GM18907 (cell line): ENCODE data around the gene NUP50.

Experiments
- ATAC-seq: cut with Tn5 transposase; IDR thresholded peaks from one replicate; pipeline ENCODE4 v1.9.1; 2021; ENCODE audit warnings: mild to moderate bottlenecking, moderate library complexity; ENCODE audit not compliant: unreplicated experiment

Gene NUP50

DNA sequence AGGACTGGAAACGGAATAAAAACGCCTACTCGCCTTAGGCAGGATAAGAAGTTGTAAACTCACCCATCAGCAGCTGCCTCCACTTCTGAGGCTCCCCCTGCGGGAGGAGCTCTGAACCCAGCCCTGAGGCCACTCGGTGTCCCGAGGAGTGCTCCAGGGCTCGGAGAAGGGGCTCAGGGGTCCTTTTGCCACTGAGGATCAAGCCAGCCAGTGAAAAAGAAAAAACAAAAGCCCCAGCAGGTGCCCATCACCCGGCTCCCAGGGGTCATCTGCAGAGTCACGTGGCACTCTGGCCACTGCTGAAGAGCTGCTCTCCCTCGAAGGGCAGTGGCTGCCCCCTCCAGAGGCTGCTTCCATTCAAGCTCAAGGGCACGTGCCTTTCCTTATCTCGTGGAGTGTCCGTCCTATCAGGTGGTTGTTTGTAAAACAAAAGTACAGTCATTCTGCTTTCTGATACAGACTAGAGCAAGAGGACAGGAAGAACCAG is 29.0 kb downstream of the NUP50 start:
- ATAC-seq: no peak

DNA sequence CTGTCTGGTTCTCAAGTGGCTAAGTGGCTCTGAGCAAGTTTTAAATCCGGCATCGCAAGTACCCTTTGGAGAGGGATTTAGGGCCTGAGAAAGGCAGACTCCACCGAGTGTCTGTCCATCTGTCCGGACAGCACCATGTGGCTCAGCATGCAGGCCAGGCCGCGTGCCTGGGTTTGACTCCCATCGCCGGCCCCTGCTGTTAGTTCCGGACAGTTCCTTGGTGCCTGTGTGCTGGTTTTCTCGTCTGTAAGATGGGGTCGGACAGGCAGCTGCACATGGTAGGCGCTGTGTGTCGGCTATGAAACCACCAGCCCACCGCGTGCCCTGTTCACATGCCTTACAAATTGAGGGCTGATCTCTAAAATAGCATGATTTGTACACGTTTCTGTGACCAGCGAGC is 31.0 kb downstream of the NUP50 start:
- ATAC-seq: no peak

DNA sequence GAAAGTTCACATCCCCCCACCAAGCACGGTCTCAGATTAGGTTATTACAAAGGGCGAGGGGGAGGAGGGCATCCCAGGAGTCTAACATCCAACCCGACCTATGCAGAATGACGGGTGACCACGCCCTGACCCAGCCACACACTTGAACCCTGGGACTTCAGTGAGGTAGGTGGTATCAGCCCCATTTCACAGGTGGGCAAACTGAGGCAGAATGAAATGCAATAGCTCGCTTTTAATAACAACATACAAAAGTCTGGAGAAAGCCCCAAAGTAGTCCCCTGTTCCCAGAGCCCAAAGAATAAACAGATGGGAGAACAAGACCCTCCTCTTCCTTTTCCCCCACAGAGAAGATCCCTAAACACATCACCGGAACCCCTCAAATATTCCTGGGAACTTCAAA is 31.9 kb downstream of the NUP50 start:
- no peak for ATAC-seq

DNA sequence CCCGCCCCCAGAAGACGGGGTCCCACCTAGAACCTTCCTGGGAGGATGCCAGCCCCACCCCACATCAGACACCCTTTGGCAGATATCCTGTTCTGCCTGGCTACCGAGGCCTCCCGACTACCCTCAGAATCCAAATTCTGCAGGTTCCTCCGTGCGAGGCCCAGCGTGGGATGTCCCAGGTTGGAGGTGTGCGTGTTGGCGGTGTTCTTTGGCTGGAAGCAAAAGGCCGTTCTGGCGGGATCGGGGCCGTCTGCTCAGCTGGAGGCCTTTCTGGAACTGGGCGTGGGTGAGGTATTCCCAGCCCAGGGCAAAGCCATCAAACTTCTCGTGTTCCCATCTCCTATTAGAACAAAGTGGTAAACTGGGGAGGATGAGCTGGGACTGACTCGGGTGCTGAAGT is 32.6 kb downstream of the NUP50 start:
- no peak for ATAC-seq

DNA sequence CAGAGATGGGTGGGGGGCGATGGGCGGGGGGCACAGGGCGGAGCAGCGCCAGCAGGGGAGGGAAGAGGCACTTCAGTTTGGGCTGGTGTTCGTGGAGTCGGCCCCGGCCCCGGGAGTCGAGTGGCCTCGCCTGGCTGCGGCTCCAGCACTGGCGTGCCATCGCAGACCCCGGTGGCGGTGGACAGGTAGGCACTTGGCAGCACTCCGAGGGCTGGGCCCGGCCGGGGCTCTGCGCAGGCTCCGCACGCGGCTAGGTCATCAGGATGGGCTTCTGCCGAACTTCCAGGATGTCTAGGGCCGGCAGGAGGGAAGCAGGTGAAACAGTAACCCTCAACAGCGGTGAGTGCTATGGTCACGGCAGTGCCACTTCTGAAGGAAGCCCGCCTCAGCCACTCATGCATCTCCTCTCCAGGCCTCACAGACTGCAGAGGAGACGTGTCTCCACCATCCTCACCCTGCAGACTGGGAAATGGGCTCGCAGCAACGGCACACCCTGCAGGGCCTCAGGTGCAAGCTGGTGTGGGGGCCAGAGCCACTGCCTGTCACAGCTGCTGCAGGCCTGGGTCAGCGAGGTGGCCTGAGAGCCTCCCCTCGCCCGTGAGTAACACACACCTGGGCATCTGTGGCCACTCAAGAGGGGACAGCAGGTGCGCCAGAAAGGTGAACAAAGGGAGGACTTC is 33.3 kb downstream of the NUP50 start:
- no peak for ATAC-seq

DNA sequence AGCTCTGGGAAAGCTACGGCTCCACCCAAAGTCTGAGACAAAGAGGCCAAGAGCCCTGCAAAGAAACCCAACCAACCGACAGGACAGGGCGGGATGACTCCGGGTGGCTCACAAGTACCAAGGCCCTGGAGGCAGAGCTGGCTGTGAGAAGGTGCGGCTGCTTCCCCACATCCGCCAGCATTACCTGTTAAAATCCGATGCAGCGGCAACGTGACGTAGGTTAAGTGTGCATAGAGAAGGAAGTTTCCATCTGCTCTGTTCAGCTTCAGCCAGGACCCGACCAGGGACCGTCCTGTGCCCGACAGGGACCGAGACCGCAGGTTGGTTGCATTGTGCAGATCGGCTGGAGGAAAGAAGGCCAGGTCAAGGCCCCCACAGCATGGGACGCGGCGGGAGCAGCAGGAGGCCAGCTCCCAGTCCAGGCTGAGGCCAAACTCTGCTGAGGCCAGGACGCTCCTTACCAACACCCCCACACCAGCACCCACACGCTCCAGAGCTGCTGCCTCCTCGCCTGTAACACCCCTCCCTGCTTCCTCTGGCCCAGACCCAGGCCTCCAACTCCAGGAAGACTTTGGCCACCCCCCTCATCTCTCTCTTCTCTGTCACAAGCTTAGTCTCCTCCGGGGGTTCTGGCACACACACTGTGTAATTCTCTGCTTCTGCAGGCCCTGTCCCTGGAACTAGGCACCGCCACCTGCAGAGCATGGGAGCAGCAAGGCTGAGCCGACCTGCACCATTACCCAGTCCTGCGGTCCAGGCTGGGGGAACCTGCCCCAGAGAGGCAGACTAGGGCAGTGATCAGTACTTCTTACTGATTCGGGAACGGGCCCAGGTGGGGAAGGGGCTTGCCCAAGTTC is 34.1 kb downstream of the NUP50 start:
- ATAC-seq: no peak

DNA sequence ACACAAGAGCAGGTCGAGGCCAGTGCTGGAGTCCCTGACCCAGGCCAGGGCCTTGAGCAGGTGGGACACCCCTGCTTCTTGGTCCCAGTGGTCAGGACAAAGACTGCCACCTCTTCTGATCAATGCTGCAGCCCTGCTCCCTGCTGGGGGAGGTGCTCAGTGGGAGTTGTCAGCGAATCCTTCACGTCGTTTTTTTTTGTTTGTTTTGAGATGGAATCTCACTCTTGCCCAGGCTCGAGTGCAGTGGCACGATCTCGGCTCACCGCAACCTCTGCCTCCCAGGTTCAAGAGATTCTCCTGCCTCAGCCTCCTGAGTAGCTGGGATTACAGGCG is 34.7 kb downstream of the NUP50 start:
- no peak for ATAC-seq

DNA sequence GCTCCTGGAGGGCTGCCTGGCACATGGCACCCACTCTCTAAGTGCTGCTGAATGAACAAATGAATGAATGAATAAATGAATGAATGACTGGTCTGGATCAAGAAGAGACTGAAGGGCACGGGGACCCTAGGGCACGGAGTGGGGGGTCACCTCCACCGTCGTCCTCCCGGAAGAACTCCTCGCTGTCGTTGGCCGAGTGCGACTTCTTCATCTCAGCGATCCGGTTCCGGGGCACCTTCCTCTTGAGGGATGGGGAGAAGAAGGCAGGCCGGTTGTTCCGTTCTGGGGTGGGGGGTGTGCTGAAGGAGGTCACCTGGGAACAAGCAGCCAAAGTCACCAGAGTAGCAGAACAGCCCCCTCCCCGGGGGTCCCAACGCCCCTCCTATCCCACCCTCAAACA is 36.0 kb downstream of the NUP50 start:
- ATAC-seq: no peak

DNA sequence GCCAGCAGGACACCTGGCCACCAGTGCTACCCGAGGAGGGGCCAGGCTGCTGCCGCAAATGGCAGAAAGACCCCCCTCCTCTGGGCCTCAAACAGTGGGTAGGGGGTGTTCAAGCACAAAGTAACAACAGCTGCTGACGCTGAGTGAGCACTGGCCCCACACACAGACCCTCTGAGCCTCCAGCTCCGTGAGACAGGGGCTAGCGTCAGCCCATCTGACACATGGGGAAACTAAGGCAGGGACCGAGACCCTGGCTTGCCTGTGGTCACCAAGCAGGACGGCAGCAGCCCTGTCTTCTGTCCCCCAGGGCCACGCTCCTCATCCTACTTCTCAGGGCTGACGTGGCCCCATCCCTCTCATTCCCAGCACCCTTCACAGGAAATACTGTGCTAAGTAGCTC is 36.5 kb downstream of the NUP50 start:
- no peak for ATAC-seq

DNA sequence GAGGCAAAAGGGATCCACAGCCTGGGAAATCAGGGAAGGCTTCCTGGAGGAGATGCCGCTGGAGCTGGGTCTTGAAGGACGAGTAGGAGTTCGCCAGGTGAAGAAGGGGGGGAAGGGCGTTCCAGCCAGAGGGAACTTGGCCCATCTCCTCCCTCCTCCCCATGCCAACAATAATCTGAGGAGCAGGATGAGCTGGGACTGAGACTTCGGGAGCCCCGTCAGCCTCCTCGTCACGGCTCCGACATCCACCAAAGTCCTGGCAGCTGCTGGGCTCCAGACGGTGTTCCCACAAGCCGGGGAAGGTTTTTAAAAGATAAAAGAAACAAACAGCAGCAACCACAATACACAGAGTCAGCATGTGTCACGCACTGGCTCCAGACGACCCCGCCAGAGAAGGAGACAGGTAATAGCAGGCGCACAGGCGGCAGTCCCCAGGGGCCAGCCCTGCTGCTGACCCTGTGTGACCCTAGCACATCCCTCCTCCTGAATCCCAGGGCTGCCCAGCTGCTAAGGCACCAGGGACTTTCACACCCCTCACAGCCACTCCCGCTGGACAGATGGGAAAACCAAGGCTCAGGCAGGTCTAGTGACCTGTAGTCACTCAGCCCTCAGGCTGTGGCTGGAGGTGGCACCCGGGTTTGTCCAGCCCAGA is 37.3 kb downstream of the NUP50 start:
- no peak for ATAC-seq

DNA sequence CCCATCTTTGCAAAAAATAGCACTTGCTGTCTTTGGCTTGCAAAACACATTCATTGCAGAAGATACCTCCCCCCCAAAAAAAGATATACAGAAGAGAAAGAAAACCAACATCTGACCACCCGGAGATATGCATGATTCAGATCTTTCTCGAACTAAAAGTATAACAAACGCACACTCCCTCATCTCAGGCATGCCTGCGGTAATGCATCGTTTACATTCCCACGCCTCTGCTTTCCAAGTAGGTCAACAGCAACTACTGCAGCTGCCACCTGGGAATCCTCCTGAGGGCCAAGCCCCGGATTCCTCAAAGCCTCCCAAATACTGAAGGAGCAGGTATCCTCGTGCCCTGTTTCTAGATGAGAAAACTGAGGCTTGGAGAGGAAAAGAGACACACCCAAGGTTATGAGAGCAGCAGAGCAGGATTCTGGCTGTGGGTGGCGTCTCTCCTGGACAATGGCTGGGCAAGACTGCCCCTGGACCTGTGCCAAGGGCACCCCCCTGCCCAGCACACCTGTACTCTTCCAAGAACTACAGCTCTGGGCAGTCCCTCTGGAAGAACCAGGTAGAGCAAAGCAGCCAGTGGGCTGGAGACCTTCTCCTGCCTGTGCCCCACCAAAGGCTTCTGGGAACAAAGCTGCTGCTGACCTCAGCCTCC is 38.1 kb downstream of the NUP50 start:
- no peak for ATAC-seq

DNA sequence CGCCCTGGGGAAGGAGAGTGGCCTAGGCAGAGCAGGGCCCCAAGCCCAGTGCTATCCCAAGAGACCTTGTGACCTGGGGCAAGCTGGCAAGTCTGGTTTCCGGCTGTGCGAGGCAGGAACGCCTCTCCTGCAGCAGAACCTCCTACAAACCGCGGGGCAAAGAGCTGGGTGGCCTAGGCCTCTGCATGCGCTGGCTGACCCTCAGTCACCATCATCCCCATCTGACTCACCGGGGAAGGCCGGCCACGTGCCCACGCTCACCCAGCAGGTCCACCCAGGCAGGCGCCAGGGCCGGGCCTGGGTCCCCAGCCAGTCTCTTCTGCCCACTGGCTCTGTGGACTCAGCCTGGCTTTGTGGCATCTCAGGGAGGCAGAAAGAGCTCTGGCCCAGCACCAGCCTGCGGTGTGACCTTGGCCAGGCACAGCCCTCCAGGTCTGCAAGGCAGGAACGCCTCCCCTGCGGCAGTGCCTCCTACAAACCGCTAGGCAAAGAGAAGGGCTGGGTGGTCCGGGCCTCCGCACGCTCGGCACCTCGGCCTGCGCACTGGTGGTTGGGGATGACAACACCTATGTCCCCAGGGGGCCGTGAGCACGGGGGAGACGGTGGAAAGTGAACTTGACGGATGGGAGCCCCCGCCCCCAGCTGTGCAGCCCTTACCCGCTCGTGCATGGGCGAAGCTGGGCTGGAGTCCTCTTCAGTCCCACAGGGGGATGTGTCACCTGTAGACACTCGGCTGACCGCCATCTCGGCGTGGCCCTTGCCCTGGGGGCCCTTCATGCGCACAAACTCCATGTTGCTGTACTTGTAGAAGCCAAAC is 38.8 kb downstream of the NUP50 start:
- ATAC-seq: no peak

DNA sequence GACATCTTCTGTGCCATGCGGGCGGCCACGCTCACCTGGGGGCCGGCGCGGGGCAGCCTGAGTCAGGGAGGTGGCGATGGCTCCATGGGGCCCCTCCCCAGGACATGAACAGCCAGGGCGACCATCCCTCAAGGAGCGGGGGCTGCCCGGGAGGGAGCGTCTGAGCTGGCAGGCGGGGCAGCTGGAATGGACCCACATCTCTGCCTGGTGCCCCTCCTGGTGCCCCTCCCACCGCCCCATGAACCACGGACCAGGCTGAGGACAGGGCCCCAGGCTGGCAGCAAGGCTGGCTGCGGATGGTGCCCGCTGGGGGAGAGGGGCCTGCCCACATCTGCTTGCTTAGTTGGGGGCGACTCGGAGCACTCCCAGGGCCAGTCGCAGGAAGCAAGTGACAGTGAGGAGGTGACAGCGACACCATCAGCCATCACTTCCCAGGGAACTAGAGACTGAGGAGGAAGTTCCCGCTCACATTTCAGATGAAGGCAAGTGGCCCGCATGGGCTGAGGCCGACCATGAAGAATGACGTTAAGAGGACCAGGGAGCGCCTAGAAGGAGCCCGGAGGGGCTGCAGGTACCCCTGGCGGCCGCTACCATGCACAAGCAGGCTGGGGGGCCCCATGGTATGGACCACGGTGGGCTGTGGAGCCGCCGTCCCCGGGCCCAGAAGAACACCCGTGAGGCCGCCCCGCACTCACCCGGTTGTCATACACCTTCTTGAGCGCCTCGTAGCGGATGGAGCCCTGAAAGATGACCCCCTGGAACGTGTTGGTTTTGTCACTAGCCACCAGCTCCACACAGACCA is 39.6 kb downstream of the NUP50 start:
- ATAC-seq: no peak

DNA sequence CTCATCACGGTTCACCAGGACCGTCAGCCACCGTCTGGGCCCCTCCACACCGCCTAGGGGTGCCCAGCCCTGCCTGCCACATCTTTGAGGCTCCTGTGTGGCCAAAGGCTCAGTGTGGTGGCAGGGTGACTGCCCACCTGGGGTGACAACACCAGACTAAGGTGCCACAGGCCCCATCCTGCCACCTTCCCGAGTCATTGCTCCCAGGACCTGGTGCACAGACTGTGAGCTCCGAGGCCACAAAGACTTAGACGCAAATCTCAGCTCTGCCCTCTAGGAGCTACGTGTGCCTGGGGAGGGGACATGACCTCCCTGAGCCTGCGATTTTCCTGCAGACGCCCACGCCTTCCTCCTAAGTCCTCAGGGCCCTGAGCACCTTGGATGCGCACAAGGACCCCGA is 40.5 kb downstream of the NUP50 start:
- ATAC-seq: no peak

DNA sequence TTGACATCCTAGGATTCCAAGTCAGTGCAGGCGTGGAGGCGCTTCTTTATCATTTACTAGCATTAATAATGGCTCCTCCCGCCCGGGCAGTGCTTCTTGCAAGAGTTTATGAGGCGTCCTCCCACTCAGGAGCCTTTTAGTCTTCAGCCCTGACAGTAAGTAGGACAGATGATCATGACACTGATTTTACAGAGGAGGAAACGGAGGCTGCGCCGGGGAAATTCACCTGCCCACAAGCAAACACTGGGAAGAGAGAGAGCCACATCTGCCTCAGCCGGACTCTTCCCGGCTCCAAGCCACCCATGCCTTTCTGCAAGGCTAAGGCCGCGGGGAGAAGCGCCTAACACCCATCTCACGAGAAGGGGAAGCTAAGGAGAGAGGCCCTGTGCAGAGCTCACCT is 41.1 kb downstream of the NUP50 start:
- no peak for ATAC-seq

DNA sequence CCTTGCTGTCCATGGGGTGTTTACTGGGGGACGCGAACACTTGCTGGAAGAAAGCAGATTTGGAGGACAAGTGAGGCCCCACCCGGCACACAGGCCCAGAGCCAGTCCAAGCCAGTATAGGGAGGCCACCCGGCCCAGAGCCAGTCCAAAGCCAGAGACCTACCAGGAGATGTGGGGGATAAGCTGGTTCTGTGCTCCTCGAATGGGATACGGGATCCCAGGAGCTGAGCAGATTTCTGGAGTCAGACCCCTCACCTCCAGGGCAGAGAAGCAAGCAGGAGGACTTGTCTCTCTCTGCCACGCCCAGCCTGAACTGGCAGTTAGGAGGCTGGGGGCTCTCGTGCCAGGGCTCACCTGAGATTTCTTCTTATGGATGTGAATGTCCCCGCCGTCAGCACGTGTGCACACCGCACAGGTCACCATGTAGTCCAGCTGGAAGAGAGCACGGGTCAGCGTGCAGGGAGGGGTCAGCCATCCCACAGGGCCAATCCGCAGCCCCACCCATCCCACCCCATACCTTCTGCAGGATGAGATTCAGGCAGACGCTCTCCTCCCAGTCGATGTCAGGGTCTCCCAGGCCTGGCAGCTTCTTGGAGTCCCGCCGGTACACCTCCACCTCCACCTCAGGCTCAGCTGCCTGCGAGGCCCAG is 41.7 kb downstream of the NUP50 start:
- ATAC-seq: no peak

DNA sequence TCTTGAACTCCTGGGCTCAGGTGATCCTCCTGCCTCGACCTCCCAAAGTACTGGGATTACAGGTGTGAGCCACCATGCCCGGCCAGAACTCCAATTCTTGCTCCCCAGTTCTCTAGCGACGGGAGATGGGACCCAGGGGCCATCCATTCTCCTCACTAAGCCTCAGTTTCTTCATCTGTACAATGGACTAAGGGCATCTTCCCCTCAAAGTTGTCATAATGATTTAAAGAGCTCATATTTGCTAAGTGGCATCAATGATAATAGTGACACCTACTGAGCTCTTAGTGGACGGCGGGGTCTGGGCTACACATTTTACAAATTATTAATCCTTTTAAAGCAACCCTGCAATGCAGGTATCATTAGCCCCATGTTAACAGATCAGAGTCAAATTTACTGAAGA is 42.5 kb downstream of the NUP50 start:
- ATAC-seq: no peak

DNA sequence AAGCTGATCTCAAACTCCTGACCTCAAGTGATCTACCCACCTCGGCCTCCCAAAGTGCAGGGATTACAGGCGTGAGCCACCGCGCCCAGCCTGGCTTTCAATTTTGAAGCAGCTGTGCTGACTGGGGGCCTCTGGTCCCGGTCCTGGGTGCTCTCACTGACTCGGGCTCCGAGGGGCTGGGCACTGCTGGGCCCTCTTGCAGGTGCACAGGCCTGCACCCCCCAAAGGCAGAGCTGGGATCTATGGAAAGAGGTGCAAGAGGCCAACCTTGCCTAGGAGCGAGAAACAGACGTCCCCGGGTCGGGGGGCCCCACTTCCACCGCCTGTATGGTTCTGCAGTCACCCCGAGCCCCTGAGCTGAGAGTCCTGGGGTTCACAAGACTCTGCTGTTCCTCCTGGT is 43.8 kb downstream of the NUP50 start:
- ATAC-seq: no peak

DNA sequence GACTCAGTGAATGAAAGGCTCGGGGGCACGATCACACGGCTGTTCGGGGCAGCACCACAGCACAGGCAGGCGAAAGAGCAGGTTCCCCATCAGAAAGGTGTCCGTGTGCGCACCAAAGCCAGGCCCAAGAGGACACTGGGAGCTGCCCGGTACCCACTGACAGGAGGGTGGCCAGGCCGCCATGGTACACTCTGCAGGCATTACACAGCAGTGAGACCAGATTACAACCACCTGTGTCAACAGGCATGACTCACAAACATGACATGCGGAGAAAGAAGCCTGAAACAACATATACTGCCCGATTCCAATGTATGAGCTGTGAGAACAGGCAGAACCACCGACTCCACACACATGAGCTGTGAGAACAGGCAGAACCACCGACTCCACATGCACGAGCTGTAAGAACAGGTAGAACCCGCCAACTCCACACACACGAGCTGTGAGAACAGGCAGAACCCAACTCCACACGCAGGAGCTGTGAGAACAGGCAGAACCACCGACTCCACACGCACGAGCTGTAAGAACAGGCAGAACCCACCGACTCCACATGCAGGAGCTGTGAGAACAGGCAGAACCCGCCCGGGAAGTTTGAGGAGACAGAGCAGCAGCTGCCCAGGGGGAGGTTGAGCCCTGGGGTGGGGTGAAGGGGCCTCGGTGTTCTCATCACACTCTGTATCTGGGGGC is 44.4 kb downstream of the NUP50 start:
- ATAC-seq: no peak
